HG02798 (cell line): Measurements from ENCODE around the gene TLR1.

Source experiments
- ATAC-seq: cut with Tn5 transposase; IDR thresholded peaks from one replicate; pipeline ENCODE4 v1.9.1; 2021; ENCODE audit warnings: mild to moderate bottlenecking; ENCODE audit not compliant: unreplicated experiment, poor library complexity

Gene TLR1

GRCh38 chr4:38749336-38749735 is 55.3 kb downstream of the TLR1 start:
- ATAC-seq: no peak

DNA sequence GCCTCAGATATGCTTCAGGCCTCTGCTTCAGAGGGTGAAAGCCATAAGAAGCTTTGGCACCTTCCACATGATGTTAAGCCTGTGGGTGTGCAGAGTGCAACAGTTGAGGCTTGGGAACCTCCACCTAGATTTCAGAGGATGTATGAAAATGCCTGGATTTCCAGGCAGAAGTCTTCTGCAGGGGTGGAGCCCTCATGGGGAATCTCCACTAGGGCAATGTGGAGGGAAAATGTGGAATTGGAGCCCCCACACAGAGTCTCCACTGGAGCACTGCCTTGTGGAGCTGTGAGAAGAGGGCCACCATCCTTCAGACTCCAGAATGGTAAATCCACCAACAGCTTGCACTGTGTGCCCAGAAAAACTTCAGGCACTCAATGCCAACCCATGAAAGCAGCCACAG is 57.0 kb downstream of the TLR1 start:
- ATAC-seq: no peak
